Naive thymus-derived CD8-positive, alpha-beta T cell (primary cell): Measurements from ENCODE around the gene ZKSCAN1. TPM values are rescaled to one million over a fixed set of nuclear protein-coding genes. Genes with fewer than 3 reads are reported as not detected.
"Not testable (repeated sequence)": the region's sequence is repeated elsewhere in the genome, so short reads cannot be mapped to it uniquely, and the experiment has no call there.

ENCODE experiments used
- ATAC-seq, 2 donors: fragments of 150-1000 bp; cut with Tn5 transposase in 1 of 2; sonication (Bioruptor Pico), chemical (Tn5 transposase) in 1 of 2; 1 replicate in 1 of 2; 2 replicates in 1 of 2; pipeline ENCODE4 v1.10.0; 2021; ENCODE audit warnings: mild to moderate bottlenecking in 2 of 2, moderate library complexity in 2 of 2
- POLR2A ChIA-PET: fragments of 350-600 bp; sonication (Branson Sonifier 250); formaldehyde crosslinking; loops from one replicate; lab custom pipeline; 2021; ENCODE audit warnings: antibody characterized with exemption; lab: Charles Lee
- DNase-seq, 10 donors: peaks; one replicate each; pipeline versions ENCODE4 v3.0.0 to v3.0.0-alpha.2; 2020 to 2022
- H3K27ac Mint-ChIP-seq, 10 donors: one replicate each; pipeline ENCODE4 v1.8.0; 2020 to 2022; ENCODE audit warnings: mild to moderate bottlenecking in 10 of 10, mixed read lengths in 10 of 10, moderate library complexity in 4 of 10, inconsistent platforms in 1 of 10
- H3K27me3 Mint-ChIP-seq, 5 donors: one replicate each; pipeline ENCODE4 v1.8.0; 2021 to 2022; ENCODE audit warnings: mixed read lengths in 5 of 5
- H3K36me3 Mint-ChIP-seq, 3 donors: one replicate each; pipeline ENCODE4 v1.8.0; 2020 to 2022; ENCODE audit warnings: mixed read lengths in 3 of 3, mild to moderate bottlenecking in 2 of 3, inconsistent platforms in 1 of 3
- H3K4me1 Mint-ChIP-seq, 4 donors: one replicate each; pipeline ENCODE4 v1.8.0; 2021 to 2022; ENCODE audit warnings: mixed read lengths in 4 of 4
- H3K4me3 Mint-ChIP-seq, 10 donors: one replicate each; pipeline ENCODE4 v1.8.0; 2020 to 2022; ENCODE audit warnings: mild to moderate bottlenecking in 10 of 10, mixed read lengths in 10 of 10, moderate library complexity in 6 of 10, inconsistent platforms in 1 of 10
- H3K9me3 Mint-ChIP-seq, 9 donors: one replicate each; pipeline ENCODE4 v1.8.0; 2020 to 2022; ENCODE audit warnings: mixed read lengths in 9 of 9, mild to moderate bottlenecking in 3 of 9, inconsistent platforms in 1 of 9, moderate library complexity in 1 of 9
- polyA plus RNA-seq, 3 donors: library from polyadenylated mRNA; unstranded; fragments of 300-500 nt; fragmentation: Illumina TruSeq; gene quantifications; one replicate each; pipeline ENCODE4 v1.2.3, GENCODE V29; 2021
- total RNA-seq, 8 experiments: library from RNA in 2 of 8; stranded (reverse) in 2 of 8; gene quantifications; one replicate each; pipeline ENCODE4 v1.2.3 and lab custom pipeline; 2021 to 2026

Gene ZKSCAN1
- total RNA-seq, result 100 to 1,000 TPM; 104 to 108 TPM
- 10 to 100 TPM; 39.1 to 63.6 (median 47.1) TPM for polyA plus RNA-seq
- total RNA-seq (lab: John Stamatoyannopoulos, UW), result 86.7 to 218 (median 104) reads per million in 6 experiments

GRCh38 chr7:100015232-100016214, at the start of gene ZKSCAN1:
ZKSCAN1 (plus strand) TSS chr7:100015596; CDS start chr7:100023507, 7,911 bp downstream.
- Mint-ChIP-seq H3K36me3 (peaks cover 0 to 23% (median 2%) of the 10 kb centered on the region in 3 donors), H3K27ac (peak within 1 kb of the TSS; percentile 91 to 99 (median 98)), H3K4me3 (peak within 1 kb of the TSS; percentile 87 to 96 (median 91)), H3K9me3 (no peaks in the 10 kb centered on the region), H3K4me1 (peaks cover 19 to 56% (median 45%) of the 10 kb centered on the region in 4 donors), H3K27me3 (no peaks in the 10 kb centered on the region)
- POLR2A ChIA-PET, result interaction anchor here (0.5 to 2.5 kb wide), 23 partner anchors 10 to 544 kb away, joined by 3 to 16 read pairs (median 4); partner anchors contain the start of genes COPS6, MBLAC1, TRIM4 and ZKSCAN5
- DNase-seq (peak; percentile 74 to 92 (median 80)), ATAC-seq (peak; percentile 95 to 97)

DNA sequence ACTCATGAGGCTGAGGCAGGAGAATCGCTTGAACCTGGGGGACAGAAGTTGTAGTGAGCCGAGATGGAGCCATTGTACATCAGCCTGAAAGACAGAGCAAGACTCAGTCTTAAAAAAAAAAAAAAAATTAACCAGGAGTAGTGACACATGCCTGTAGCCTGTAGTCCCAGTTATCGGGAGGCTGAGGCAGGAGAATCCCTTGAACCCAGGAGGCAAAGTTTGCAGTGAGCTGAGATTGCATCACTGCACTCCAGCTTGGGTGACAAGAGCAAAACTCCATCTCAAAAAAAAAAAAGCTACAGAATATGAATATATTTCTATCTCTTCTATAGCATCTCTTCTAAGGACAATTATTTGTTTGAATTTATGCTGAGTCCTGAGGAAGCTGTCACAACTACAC, 46.1 kb upstream of the ZKSCAN1 start:
- ATAC-seq (no peak), DNase-seq (no peak)
- H3K4me3 Mint-ChIP-seq, result no peak overlapping the region
- no peaks in the 10 kb centered on the region for H3K4me1 Mint-ChIP-seq
- no peaks in the 10 kb centered on the region for H3K36me3 Mint-ChIP-seq
- no peaks in the 10 kb centered on the region for H3K9me3 Mint-ChIP-seq
- H3K27ac Mint-ChIP-seq, result no peak overlapping the region
- POLR2A ChIA-PET, result interaction anchor here (0.7 kb wide), 1 partner anchor 210 kb away, joined by 3 read pairs; no protein-coding TSS in a partner anchor
- peaks cover 22 to 66% (median 30%) of the 10 kb centered on the region in 5 donors for H3K27me3 Mint-ChIP-seq

DNA sequence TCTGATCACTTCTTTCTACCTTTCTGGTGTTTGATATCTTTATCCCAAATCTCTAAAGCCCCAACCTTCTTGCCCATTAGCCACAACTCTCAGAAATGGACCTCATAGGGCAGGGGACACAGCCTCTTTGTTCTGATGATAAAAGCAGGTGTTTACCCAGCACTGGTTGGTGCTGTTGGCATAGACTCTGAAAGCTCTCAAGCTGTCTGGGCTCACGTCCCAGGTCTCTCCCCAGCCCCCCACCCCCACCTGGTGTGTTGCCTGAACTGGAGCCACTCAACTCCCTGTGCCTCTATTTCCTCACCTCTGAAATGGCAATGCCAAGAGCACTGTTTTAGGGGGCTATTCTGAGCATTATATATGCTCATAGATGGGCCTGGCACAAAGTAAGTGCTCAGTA, 45.6 kb upstream of the ZKSCAN1 start:
- peaks cover 16 to 61% (median 25%) of the 10 kb centered on the region in 5 donors for H3K27me3 Mint-ChIP-seq
- POLR2A ChIA-PET, H3K4me1 Mint-ChIP-seq, DNase-seq, H3K36me3 Mint-ChIP-seq, H3K4me3 Mint-ChIP-seq, H3K27ac Mint-ChIP-seq, ATAC-seq, H3K9me3 Mint-ChIP-seq: not testable (repeated sequence)

DNA sequence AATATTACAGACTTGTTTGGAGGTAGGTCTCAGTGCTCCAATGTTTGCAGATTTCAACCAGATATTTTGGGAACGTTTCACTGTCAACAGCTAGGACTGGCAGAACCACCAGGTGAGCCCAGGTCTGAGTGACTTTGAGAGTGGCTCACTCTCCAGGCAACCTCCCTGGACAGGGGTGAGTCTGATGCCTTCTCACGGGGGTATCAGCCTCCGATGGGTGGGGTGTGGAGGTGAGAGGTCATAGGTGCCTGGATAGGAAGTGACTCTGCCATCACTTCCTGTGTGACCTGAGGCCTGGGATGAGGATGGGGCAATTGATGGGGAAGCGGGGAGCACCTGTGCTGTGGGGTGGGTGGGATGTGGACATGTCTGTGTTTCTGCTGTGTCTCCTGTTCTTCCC, 44.2 kb upstream of the ZKSCAN1 start:
- Mint-ChIP-seq H3K4me3 (no peak overlapping the region), H3K4me1 (no peaks in the 10 kb centered on the region), H3K36me3 (no peaks in the 10 kb centered on the region), H3K9me3 (no peaks in the 10 kb centered on the region), H3K27ac (no peak overlapping the region), H3K27me3 (peaks cover 6 to 58% (median 18%) of the 10 kb centered on the region in 5 donors)
- DNase-seq, result no peak
- POLR2A ChIA-PET, result no interaction called here
- ATAC-seq, result no peak

GRCh38 chr7:99973817-99974216, 41.6 kb upstream of the ZKSCAN1 start:
- H3K4me3 Mint-ChIP-seq, H3K9me3 Mint-ChIP-seq, H3K4me1 Mint-ChIP-seq, ATAC-seq, POLR2A ChIA-PET, H3K36me3 Mint-ChIP-seq, H3K27ac Mint-ChIP-seq, DNase-seq: not testable (repeated sequence)
- H3K27me3 Mint-ChIP-seq, result peaks cover 4 to 35% (median 11%) of the 10 kb centered on the region in 5 donors

GRCh38 chr7:99974681-99975080, 40.7 kb upstream of the ZKSCAN1 start:
- no peak for ATAC-seq
- no peak overlapping the region for H3K4me3 Mint-ChIP-seq
- no peak overlapping the region for H3K27ac Mint-ChIP-seq
- H3K36me3 Mint-ChIP-seq, result no peaks in the 10 kb centered on the region
- peaks cover 4 to 35% (median 15%) of the 10 kb centered on the region in 5 donors for H3K27me3 Mint-ChIP-seq
- H3K4me1 Mint-ChIP-seq, result peaks cover 0 to 2% (median under 1%) of the 10 kb centered on the region in 4 donors
- POLR2A ChIA-PET, result no interaction called here
- DNase-seq, result no peak
- no peaks in the 10 kb centered on the region for H3K9me3 Mint-ChIP-seq

DNA sequence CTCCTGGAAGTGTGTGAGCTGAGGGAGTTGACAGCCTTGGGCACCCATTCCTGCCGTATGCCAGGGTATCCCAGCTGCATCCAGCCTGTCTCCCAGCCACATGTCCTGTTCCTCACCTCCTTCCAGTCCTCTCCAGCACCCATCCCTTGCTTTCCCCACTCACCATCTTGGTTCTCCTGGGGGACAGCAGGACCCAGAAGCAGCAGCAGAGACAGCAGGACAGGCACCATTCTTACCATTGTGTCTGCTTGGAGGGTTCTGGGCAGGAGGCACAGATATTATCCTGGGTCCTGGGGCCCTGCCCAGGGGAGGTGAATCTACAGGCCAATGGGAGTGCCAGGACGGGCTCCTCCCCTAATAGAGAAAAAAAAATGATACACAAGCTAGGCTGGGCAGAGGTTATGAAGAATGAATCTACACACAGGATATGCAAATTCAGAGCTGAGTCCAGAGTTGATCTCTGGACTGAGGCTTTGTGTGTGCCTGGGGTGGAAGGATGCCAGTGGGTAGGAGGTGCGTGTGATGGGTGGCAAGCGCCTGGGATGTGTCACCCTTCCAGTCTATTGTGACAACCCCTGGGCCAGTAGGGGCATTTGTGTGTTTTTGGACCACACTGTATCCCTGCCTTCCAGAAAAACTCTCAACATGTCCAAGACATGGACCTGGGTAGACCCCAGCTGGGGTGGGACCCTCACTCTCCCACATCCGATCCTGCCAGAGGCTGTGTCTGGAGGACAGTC, 39.4 kb upstream of the ZKSCAN1 start, which contains the start of gene AZGP1:
Gene AZGP1, minus strand, starts transcription at position 250 of the 740 bp plus-strand sequence. Its CDS starts 11 bp downstream, at position 239.
- ATAC-seq (no peak), DNase-seq (no peak)
- Mint-ChIP-seq H3K27me3 (peaks cover 4 to 26% (median 16%) of the 10 kb centered on the region in 5 donors), H3K36me3 (no peaks in the 10 kb centered on the region), H3K4me3 (no peak within 1 kb of the TSS), H3K27ac (peak within 1 kb of the TSS in 2 of 10 donors; percentile 38 to 73), H3K4me1 (peaks cover 0 to 6% (median 2%) of the 10 kb centered on the region in 4 donors), H3K9me3 (no peaks in the 10 kb centered on the region)
- POLR2A ChIA-PET, result no interaction called here

DNA sequence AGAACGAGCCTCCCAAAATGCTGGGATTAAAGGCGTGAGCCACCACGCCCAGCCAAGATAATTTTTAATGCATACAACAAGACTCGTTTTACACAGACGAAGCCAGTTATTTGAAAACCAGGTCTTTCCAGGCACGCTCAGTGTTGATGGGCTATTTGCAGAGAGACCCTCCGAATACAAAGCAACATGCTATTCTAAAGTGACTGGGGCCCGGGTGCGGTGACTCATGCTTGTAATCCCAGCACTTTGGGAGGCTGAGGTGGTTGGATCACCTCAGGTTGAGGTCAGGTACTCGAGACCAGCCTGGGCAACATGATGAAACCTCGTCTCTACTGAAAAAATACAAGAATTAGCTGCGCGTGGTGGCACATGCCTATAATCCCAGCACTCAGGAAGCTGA, 38.8 kb upstream of the ZKSCAN1 start:
- Mint-ChIP-seq H3K9me3 (no peaks in the 10 kb centered on the region), H3K36me3 (no peaks in the 10 kb centered on the region), H3K27me3 (peaks cover 4 to 22% (median 16%) of the 10 kb centered on the region in 5 donors), H3K4me1 (peaks cover 0 to 6% (median 2%) of the 10 kb centered on the region in 4 donors), H3K4me3 (no peak overlapping the region), H3K27ac (no peak overlapping the region)
- DNase-seq (no peak), ATAC-seq (no peak)
- POLR2A ChIA-PET, result no interaction called here

DNA sequence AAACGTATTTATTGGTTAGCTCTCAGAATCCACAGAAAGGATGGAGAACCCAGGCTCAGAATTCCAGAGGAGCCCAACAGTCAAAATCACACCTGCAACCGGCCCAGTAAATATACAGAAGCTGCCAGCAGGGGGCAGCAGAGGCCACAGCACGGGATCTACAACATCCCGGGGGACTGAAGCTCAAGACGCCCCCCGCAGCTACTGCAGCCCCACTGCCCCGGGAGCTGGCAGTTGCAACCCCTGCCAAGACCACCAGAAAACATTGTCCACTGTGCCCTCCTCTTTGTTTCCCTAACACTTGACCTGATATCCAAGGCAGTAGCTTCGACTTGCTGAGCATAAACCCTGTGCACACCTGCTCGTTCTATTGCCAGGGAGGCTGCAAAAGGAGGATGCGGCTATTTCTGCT, 35.6 kb upstream of the ZKSCAN1 start:
- H3K4me3 Mint-ChIP-seq, H3K9me3 Mint-ChIP-seq, H3K36me3 Mint-ChIP-seq, H3K4me1 Mint-ChIP-seq: not testable (repeated sequence)
- Mint-ChIP-seq H3K27me3 (peaks cover 0 to 19% (median 11%) of the 10 kb centered on the region in 5 donors), H3K27ac (peak overlapping the region in 1 of 10 donors; percentile 49)
- peak; percentile 81 to 95 for ATAC-seq
- POLR2A ChIA-PET, result interaction anchor here (0.6 to 1.3 kb wide), 2 partner anchors 16 to 60 kb away, joined by 4 to 5 read pairs; partner anchors contain the start of gene TRIM4
- DNase-seq, result peak; percentile 41 to 85 (median 68)

GRCh38 chr7:99980448-99980872, 34.9 kb upstream of the ZKSCAN1 start:
- DNase-seq, H3K4me1 Mint-ChIP-seq, H3K36me3 Mint-ChIP-seq, ATAC-seq, H3K4me3 Mint-ChIP-seq, H3K9me3 Mint-ChIP-seq: not testable (repeated sequence)
- Mint-ChIP-seq H3K27me3 (peaks cover 0 to 17% (median 9%) of the 10 kb centered on the region in 5 donors), H3K27ac (peak overlapping the region in 2 of 10 donors; percentile 49 to 78)
- POLR2A ChIA-PET, result interaction anchor here (1.3 kb wide), 1 partner anchor 61 kb away, joined by 5 read pairs; the partner anchor contains the start of gene TRIM4

- not testable (repeated sequence) for H3K9me3 Mint-ChIP-seq, H3K36me3 Mint-ChIP-seq, H3K4me3 Mint-ChIP-seq, H3K4me1 Mint-ChIP-seq, ATAC-seq, DNase-seq
- Mint-ChIP-seq H3K27ac (peak overlapping the region in 1 of 10 donors; percentile 45), H3K27me3 (peaks cover 0 to 11% (median 8%) of the 10 kb centered on the region in 5 donors)
- POLR2A ChIA-PET, result interaction anchor here (0.5 kb wide), 1 partner anchor 157 kb away, joined by 9 read pairs; no protein-coding TSS in a partner anchor
Observed at GRCh38 chr7:99981066-99981465, 34.3 kb upstream of the ZKSCAN1 start.

DNA sequence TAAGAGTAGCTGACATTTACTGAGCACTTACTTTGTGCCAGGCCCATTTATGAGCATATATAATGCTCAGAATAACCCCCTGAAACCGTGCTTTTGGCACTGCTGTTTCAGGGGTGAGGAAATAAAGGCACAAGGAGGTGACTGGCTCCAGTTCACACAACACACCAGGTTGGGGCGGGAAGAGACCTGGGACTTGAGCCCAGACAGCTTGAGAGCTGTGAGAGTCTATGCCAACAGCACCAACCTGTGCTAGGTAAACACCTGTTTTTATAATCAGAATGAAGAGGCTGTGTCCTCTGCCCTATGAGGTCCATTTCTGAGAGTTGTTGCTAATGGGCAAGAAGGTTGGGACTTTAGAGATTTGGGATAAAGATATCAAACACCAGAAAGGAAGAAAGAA, 30.8 kb upstream of the ZKSCAN1 start:
- H3K27ac Mint-ChIP-seq, result peak overlapping the region in 1 of 10 donors; percentile 77
- H3K36me3 Mint-ChIP-seq, result peaks cover 0 to 4% (median 0%) of the 10 kb centered on the region in 3 donors
- peaks cover 0 to 2% (median 0%) of the 10 kb centered on the region in 9 donors for H3K9me3 Mint-ChIP-seq
- ATAC-seq (no peak), DNase-seq (no peak)
- H3K4me3 Mint-ChIP-seq, result no peak overlapping the region
- POLR2A ChIA-PET, result no interaction called here
- peaks cover 0 to 5% (median 2%) of the 10 kb centered on the region in 4 donors for H3K4me1 Mint-ChIP-seq
- peaks cover 0 to 10% (median 4%) of the 10 kb centered on the region in 5 donors for H3K27me3 Mint-ChIP-seq
